ENCODE measurements around the gene TLL1.

DNA sequence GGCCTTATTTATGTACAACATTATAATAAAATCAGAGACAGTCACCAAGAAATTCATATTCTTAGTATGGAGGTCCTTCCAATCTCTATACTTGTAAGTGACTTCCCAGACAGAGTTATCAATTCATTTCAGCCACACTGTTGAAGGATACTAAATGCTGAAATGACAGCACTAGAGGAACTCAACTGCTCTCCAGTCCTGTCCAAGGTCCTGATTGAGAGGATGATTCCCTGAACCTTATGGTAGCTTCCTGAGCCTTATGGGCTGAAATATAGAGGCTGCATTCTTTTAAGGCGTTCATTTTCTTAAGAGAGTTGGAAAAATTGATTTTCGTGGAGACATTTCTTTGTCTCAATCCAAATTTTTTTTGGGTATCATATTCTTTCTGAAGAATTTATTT lies 205.9 kb downstream of the TLL1 start:
- TF ChIP-seq, protein P1, sequence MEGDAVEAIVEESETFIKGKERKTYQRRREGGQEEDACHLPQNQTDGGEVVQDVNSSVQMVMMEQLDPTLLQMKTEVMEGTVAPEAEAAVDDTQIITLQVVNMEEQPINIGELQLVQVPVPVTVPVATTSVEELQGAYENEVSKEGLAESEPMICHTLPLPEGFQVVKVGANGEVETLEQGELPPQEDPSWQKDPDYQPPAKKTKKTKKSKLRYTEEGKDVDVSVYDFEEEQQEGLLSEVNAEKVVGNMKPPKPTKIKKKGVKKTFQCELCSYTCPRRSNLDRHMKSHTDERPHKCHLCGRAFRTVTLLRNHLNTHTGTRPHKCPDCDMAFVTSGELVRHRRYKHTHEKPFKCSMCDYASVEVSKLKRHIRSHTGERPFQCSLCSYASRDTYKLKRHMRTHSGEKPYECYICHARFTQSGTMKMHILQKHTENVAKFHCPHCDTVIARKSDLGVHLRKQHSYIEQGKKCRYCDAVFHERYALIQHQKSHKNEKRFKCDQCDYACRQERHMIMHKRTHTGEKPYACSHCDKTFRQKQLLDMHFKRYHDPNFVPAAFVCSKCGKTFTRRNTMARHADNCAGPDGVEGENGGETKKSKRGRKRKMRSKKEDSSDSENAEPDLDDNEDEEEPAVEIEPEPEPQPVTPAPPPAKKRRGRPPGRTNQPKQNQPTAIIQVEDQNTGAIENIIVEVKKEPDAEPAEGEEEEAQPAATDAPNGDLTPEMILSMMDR (conservative IDR thresholded peaks at IDR 0.05): no peak
- no peak for TF ChIP-seq ZFX (IDR thresholded peaks at IDR 0.05)

All from C4-2B (cell line).